ENCODE results near the gene HECTD4. TPM values are rescaled to one million over a fixed set of nuclear protein-coding genes. Genes with fewer than 3 reads are reported as not detected.
"Not testable (repeated sequence)": the region's sequence is repeated elsewhere in the genome, so short reads cannot be mapped to it uniquely, and the experiment has no call there.

The HECTD4 gene
- total and polyA plus RNA-seq, 2 of the 4 experiments (the other 2 are of a cell fraction): 12.9 to 13.0 TPM

GRCh38 chr12:112389922-112390654 lies 7.9 kb upstream of the HECTD4 start:
- H3K27ac ChIP-seq (ENCODE audit: insufficient read depth, low read length); H3K9me1 ChIP-seq (ENCODE audit: insufficient read depth, low read length); H4K91ac ChIP-seq (ENCODE audit: insufficient read depth, low read depth, low read length); H2AK9ac ChIP-seq (replicated peaks; ENCODE audit: low read depth, low read length, poor library complexity); H3K9me3 ChIP-seq (ENCODE audit: control insufficient read depth, insufficient read depth, low read length); BruUV-seq (replicated peaks); H4K20me1 ChIP-seq (ENCODE audit: insufficient read depth, low read length); H3K23ac ChIP-seq (ENCODE audit: low read depth, low read length); DNase-seq; ATAC-seq (ENCODE audit: low read depth); H3K4ac ChIP-seq (ENCODE audit: low read depth, low read length); dilution Hi-C loops (cut with HindIII; ENCODE audit: low sequenced_read_pairs, unreplicated experiment); H3K4me2 ChIP-seq (ENCODE audit: low read depth, low read length); H2BK5ac ChIP-seq (ENCODE audit: low read depth, low read length, poor library complexity, severe bottlenecking); H3K14ac ChIP-seq (replicated peaks; ENCODE audit: low read depth, low read length); H2AK5ac ChIP-seq (ENCODE audit: low read depth, low read length); H4K8ac ChIP-seq (ENCODE audit: low read depth in 2 of 2, low read length in 2 of 2); H2AFZ ChIP-seq (replicated peaks; ENCODE audit: low read length, poor library complexity); H3K18ac ChIP-seq (ENCODE audit: low read depth, low read length); H3K27me3 ChIP-seq (ENCODE audit: control insufficient read depth, insufficient read depth, low read length); H3K4me3 ChIP-seq (ENCODE audit: insufficient read depth, low read depth, low read length); H4K5ac ChIP-seq (ENCODE audit: low read depth, low read length); H2BK15ac ChIP-seq (ENCODE audit: low read depth, low read length); CTCF ChIA-PET; H3K4me1 ChIP-seq (ENCODE audit: control insufficient read depth, insufficient read depth, low read length); H3K79me1 ChIP-seq (ENCODE audit: low read depth in 1 of 2, low read length in 2 of 2); H2BK120ac ChIP-seq (ENCODE audit: low read depth, low read length); POLR2A ChIA-PET (ENCODE audit: unreplicated experiment); H3K9ac ChIP-seq (ENCODE audit: low read depth, low read length); H3K56ac ChIP-seq (ENCODE audit: extremely low read depth, insufficient read depth, low read length); H2BK20ac ChIP-seq (ENCODE audit: low read depth, low read length); H3K36me3 ChIP-seq (ENCODE audit: control insufficient read depth, insufficient read depth, low read length): not testable (repeated sequence)
- WGBS, 2 experiments (ENCODE audit: extremely low coverage in 2 of 2, insufficient read length in 1 of 2): no CpG with 5 or more reads among the region's 4 CpGs
- intact Hi-C loops (cut with micrococcal nuclease): loop anchor here (5.0 to 10.0 kb wide), 2 partner anchors 138 to 285 kb away; partner anchors contain the start of gene NAA25
- in situ Hi-C loops (cut with MboI; ENCODE audit: low sequenced_read_pairs): loop anchor here (5.0 to 10.0 kb wide), 2 partner anchors 125 to 193 kb away; no protein-coding TSS in a partner anchor

Measured in IMR-90 (cell line).